Peyer's patch (tissue), 4 donors: Measurements from ENCODE around the gene SHROOM2. TPM values are rescaled to one million over a fixed set of nuclear protein-coding genes. Genes with fewer than 3 reads are reported as not detected.

Experiments
- DNase-seq, 3 donors: peaks; one replicate each; pipeline ENCODE4 v3.0.0-alpha.2; 2017 to 2019
- H3K27ac ChIP-seq, 4 donors: fragments of 200-600 bp; sonication (generic); one replicate each; pipeline ENCODE4 v1.5.1; 2016 to 2019
- H3K27me3 ChIP-seq, 2 donors: fragments of 200-600 bp; sonication (generic); one replicate each; pipeline ENCODE4 v1.5.1; 2019
- H3K36me3 ChIP-seq, 3 donors: fragments of 200-600 bp; sonication (generic); one replicate each; pipeline ENCODE4 v1.5.1; 2016 to 2019
- H3K4me1 ChIP-seq, 4 donors: fragments of 200-600 bp; sonication (generic); one replicate each; pipeline ENCODE4 v1.5.1; 2016 to 2019
- H3K4me3 ChIP-seq, 4 donors: fragments of 200-600 bp; sonication (generic); 1 replicate in 3 of 4; 2 replicates in 1 of 4; pipeline ENCODE4 v1.5.1; 2016 to 2019; ENCODE audit warnings: mild to moderate bottlenecking in 1 of 4
- H3K9me3 ChIP-seq, 4 donors: fragments of 200-600 bp; sonication (generic); one replicate each; pipeline ENCODE4 v1.5.1; 2016 to 2019; ENCODE audit warnings: mild to moderate bottlenecking in 1 of 4
- POLR2A ChIP-seq, 2 donors: fragments of 450-650 bp; IDR thresholded peaks; one replicate each; pipeline ENCODE4 v1.5.1; 2017; ENCODE audit warnings: antibody characterized with exemption in 2 of 2, mild to moderate bottlenecking in 2 of 2, moderate library complexity in 2 of 2
- total RNA-seq, 4 donors: library from RNA; depleted of rRNA; stranded (reverse); fragments of >200 nt; gene quantifications; one replicate each; pipeline ENCODE4 v1.1.0, GENCODE V29; 2016
- TF ChIP-seq, protein P1 (sequence below), 6 experiments: fragments of 450-650 bp in 4 of 6; fragments of 200-600 bp in 2 of 6; sonication (generic) in 1 of 6; IDR thresholded peaks; one replicate each; pipeline ENCODE4 v1.5.1; 2017 to 2019; ENCODE audit warnings: antibody characterized with exemption in 6 of 6, mild to moderate bottlenecking in 3 of 6, moderate library complexity in 1 of 6

SHROOM2 gene
- total RNA-seq, 4 donors from 2014 or later, result 1.8 to 7.4 (median 3.3) TPM

DNA sequence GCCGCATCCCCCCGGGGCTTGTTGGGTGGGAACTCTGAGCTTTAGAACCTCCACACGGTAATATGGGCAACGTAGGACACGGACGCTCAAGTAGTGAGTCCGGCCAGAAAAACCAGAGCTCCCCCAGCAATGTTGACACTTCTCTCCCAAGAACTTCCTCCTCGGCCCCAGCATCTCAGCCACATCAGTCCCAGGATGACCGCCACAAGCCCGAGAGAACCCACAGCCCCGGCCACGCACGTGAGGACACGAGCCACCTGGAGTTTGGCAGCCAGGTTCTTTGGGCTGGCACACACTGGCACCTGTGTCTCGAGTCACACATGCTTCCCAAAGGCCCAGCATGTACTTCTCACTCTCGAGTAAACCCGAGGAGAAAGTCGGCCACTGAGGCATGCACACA lies 197.2 kb downstream of the SHROOM2 start:
- Histone ChIP-seq H3K4me1 (no peaks in the 10 kb centered on the region), H3K9me3 (no peaks in the 10 kb centered on the region), H3K36me3 (no peaks in the 10 kb centered on the region), H3K27me3 (no peaks in the 10 kb centered on the region), H3K27ac (no peak overlapping the region), H3K4me3 (no peak overlapping the region)
- no peak for TF ChIP-seq POLR2A (IDR thresholded peaks at IDR 0.05)
- TF ChIP-seq, protein P1, sequence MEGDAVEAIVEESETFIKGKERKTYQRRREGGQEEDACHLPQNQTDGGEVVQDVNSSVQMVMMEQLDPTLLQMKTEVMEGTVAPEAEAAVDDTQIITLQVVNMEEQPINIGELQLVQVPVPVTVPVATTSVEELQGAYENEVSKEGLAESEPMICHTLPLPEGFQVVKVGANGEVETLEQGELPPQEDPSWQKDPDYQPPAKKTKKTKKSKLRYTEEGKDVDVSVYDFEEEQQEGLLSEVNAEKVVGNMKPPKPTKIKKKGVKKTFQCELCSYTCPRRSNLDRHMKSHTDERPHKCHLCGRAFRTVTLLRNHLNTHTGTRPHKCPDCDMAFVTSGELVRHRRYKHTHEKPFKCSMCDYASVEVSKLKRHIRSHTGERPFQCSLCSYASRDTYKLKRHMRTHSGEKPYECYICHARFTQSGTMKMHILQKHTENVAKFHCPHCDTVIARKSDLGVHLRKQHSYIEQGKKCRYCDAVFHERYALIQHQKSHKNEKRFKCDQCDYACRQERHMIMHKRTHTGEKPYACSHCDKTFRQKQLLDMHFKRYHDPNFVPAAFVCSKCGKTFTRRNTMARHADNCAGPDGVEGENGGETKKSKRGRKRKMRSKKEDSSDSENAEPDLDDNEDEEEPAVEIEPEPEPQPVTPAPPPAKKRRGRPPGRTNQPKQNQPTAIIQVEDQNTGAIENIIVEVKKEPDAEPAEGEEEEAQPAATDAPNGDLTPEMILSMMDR (IDR thresholded peaks at IDR 0.05), result no peak
- DNase-seq, result peak in 1 of 3 donors; percentile 39

DNA sequence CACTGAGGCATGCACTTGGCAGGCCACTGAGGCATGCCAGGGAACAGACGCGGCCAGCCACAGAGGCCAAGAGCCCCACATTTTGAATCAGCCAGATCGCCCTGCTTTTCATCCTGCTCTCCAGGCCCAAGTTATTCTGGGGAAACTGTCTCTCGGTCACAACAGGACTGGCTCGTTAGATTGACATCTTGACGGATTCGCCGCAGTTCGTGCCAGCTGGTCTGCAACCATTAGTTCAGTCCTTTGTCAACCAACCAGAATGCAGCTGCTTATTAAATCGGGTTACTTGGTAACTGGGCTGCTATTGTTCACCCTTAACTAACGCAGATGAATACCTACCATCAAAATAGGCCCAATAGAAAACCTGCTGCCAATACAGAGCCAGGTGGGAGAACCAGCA lies 197.6 kb downstream of the SHROOM2 start:
- Histone ChIP-seq H3K4me3 (no peak overlapping the region), H3K4me1 (no peaks in the 10 kb centered on the region), H3K9me3 (no peaks in the 10 kb centered on the region), H3K27ac (no peak overlapping the region), H3K36me3 (no peaks in the 10 kb centered on the region), H3K27me3 (no peaks in the 10 kb centered on the region)
- DNase-seq, result peak in 1 of 3 donors; percentile 31
- TF ChIP-seq, protein P1 (IDR thresholded peaks at IDR 0.05), result no peak
- TF ChIP-seq POLR2A (IDR thresholded peaks at IDR 0.05), result no peak

DNA sequence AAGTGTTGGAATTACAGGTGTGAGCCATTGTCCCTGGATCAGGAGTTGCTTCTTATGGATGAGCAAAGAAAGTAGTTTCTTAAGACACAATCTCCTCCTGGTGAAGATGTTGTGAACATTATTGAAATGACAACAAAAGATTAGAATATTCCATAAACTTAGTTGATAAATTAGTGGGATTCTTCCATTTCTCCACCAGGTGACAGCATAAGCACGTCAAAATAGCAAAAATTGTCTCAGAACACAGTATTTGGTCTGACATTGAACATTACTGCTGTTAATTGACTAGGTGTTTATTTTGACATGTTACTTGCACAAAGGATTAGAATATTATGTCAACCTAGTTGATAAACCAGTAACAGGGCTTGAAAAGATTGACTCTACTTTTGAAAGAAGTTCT lies 202.5 kb downstream of the SHROOM2 start:
- no peak overlapping the region for H3K4me3 ChIP-seq
- TF ChIP-seq, protein P1 (IDR thresholded peaks at IDR 0.05), result peak in 4 of 6 experiments; percentile 26 to 54 (median 48)
- no peak for TF ChIP-seq POLR2A (IDR thresholded peaks at IDR 0.05)
- no peak for DNase-seq
- no peaks in the 10 kb centered on the region for H3K27me3 ChIP-seq
- H3K9me3 ChIP-seq, result no peaks in the 10 kb centered on the region
- H3K27ac ChIP-seq, result no peak overlapping the region
- H3K36me3 ChIP-seq, result no peaks in the 10 kb centered on the region
- H3K4me1 ChIP-seq, result no peaks in the 10 kb centered on the region

DNA sequence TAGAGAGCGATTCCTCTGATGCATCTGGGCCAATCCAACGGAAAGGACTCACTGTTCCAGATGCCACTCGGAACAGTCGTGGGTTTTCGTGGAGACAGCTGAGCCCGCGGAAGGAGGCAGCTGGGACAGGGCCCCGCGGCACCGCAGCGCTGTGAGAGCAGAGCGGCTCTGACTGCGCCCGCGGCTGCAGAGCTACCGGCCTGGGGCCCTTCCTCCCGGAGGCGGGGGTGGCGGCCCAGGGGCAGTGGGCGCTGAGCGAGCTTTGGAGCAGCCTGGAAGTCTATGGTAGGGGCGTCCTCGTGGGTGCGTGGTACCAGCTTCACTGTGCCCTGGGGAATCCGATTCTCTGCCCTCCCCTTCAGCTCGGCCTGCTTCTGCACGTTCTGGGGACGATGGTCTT lies 205.8 kb downstream of the SHROOM2 start:
- no peak overlapping the region for H3K27ac ChIP-seq
- TF ChIP-seq, protein P1 (IDR thresholded peaks at IDR 0.05), result no peak
- no peaks in the 10 kb centered on the region for H3K4me1 ChIP-seq
- peak in 1 of 3 donors; percentile 34 for DNase-seq
- H3K4me3 ChIP-seq, result no peak overlapping the region
- H3K36me3 ChIP-seq, result no peaks in the 10 kb centered on the region
- no peaks in the 10 kb centered on the region for H3K9me3 ChIP-seq
- no peaks in the 10 kb centered on the region for H3K27me3 ChIP-seq

DNA sequence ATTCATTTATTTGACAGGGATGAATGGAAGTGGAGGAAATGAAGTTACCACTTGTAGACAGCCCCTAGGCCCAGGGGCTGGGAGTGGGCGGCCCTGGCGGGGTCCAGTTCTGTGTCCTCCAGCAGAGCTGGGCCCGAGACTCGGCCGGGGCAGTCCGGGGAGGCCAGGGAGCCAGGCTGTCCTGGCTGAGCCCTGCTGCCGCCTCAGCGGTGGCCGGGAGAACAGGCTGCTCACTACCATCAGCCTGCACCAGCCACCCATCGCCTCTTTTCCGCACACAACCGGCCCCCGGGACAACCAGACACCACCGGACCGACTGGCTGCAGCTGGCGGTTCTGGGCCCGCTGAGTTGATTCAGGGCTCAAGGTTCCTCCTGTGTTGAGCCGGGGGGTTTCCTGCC lies 206.5 kb downstream of the SHROOM2 start:
- H3K27ac ChIP-seq, result no peak overlapping the region
- no peaks in the 10 kb centered on the region for H3K9me3 ChIP-seq
- no peaks in the 10 kb centered on the region for H3K27me3 ChIP-seq
- no peak for TF ChIP-seq POLR2A (IDR thresholded peaks at IDR 0.05)
- TF ChIP-seq, protein P1 (IDR thresholded peaks at IDR 0.05), result no peak
- no peaks in the 10 kb centered on the region for H3K4me1 ChIP-seq
- H3K4me3 ChIP-seq, result no peak overlapping the region
- H3K36me3 ChIP-seq, result no peaks in the 10 kb centered on the region
- peak in 1 of 3 donors; percentile 40 for DNase-seq

DNA sequence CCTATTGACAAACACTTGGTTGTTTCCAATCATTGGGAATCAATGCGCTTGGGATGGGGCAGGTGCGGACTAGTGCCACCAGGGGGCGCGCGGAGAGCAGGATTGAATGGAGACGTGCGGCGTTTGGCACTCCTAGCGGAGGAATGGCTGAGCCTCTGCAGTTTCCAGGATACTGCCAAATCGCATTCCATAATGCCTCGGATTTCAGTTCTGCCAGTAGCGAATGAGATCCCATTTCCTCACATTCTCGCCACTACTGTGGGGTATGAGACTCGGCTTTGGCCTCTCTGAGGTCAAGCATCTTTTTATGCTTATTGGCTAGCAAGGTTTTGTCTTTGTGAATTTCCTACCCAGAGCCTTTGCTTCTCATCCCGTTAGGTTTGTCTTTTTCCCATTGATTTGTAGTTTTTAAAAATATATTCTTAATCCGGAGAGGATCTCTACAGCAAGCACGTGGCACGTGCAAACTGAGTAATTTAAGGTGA lies 209.7 kb downstream of the SHROOM2 start:
- H3K36me3 ChIP-seq, result no peaks in the 10 kb centered on the region
- no peak overlapping the region for H3K27ac ChIP-seq
- H3K4me1 ChIP-seq, result no peaks in the 10 kb centered on the region
- H3K9me3 ChIP-seq, result no peaks in the 10 kb centered on the region
- H3K4me3 ChIP-seq, result no peak overlapping the region
- no peaks in the 10 kb centered on the region for H3K27me3 ChIP-seq
- TF ChIP-seq, protein P1 (IDR thresholded peaks at IDR 0.05), result peak; percentile 83 to 98 (median 94)
- TF ChIP-seq POLR2A (IDR thresholded peaks at IDR 0.05), result no peak
- peak; percentile 81 to 92 (median 81) for DNase-seq
